ENCODE results near the gene OGG1. TPM values are rescaled to one million over a fixed set of nuclear protein-coding genes. Genes with fewer than 3 reads are reported as not detected.

The OGG1 gene
- total and polyA plus RNA-seq, 9 of the 15 experiments (the other 6 are each of a cell fraction or from before 2014, with no cell fraction given) = 6.6 to 33.0 (median 24.4) TPM

DNA sequence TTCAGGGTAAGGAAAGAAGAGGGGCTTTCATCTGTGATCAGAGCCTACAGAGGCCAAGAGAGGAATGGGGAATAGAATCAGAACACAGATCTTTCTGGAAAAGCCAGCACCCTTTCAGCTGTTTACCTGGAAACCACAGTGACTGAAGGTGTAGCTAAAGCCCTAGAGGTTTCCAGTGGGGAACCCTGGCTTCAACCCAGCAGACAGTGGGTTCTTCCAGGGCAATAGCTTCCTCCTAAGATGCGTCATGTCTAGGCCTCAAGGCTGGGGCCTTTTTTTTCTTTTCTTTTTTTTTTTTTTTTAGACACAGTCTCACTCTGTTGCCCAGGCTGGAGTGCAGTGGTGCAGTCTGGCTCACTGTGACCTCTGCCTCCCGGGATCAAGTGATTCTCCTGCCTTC is 49.2 kb upstream of the OGG1 start:
- Histone ChIP-seq H3K9me3 (replicated peaks; ENCODE audit: control insufficient read depth, insufficient read depth, low read depth, low read length) (no peaks in the 10 kb centered on the region), H3K9me1 (ENCODE audit: control insufficient read depth, insufficient read depth, low read length) (peaks cover 3% of the 10 kb centered on the region), H3K4me1 (replicated peaks in 1 of 2; ENCODE audit: control insufficient read depth in 2 of 2, insufficient read depth in 2 of 2, low read length in 2 of 2) (peaks cover 8 to 18% of the 10 kb centered on the region in 2 experiments; a peak in 4 of 5 replicates), H3K9ac (ENCODE audit: insufficient read depth in 1 of 2, low read depth in 2 of 2, low read length in 2 of 2) (no peak overlapping the region), H2AFZ (ENCODE audit: low read depth, low read length) (no peak overlapping the region), H3K79me2 (ENCODE audit: control insufficient read depth, insufficient read depth, low read length) (no peaks in the 10 kb centered on the region), H3K27ac (ENCODE audit: extremely low read depth, low read depth, low read length) (no peak overlapping the region), H3K4me2 (ENCODE audit: insufficient read depth, low read length) (no peak overlapping the region), H3K27me3 (ENCODE audit: control insufficient read depth in 2 of 2, insufficient read depth in 2 of 2, low read length in 2 of 2) (no peaks in the 10 kb centered on the region), H3K4me3 (no peak overlapping the region), H4K20me1 (replicated peaks; ENCODE audit: control insufficient read depth, insufficient read depth, low read length) (no peaks in the 10 kb centered on the region), H3K36me3 (ENCODE audit: control insufficient read depth, insufficient read depth, low read length) (peaks cover 30% of the 10 kb centered on the region; the same call in 2 of the 3 replicates)
- TF ChIP-seq FOSL1 (tag; conservative IDR thresholded peaks at IDR 0.05) (no peak), KAT2B (IDR thresholded peaks at IDR 0.05; ENCODE audit: low read depth, low read length) (no peak), MYNN (IDR thresholded peaks at IDR 0.05) (no peak), MYNN (CRISPR knock-in tag; IDR thresholded peaks at IDR 0.05) (no peak), SP2 (IDR thresholded peaks at IDR 0.05; ENCODE audit: extremely low read depth, low read depth, low read length, poor library complexity, severe bottlenecking) (no peak), GATA2 (CRISPR knock-in tag; IDR thresholded peaks at IDR 0.05) (no peak), EHMT2 (IDR thresholded peaks at IDR 0.05) (no peak), CGGBP1 (CRISPR knock-in tag; IDR thresholded peaks at IDR 0.05) (no peak), ZNF398 (CRISPR knock-in tag; IDR thresholded peaks at IDR 0.05) (no peak), ZNF431 (CRISPR knock-in tag; IDR thresholded peaks at IDR 0.05) (no peak), POLR2A (conservative IDR thresholded peaks at IDR 0.05) (no peak), ZNF197 (CRISPR knock-in tag; IDR thresholded peaks at IDR 0.05; ENCODE audit: low read depth) (no peak)
- TF ChIP-seq, protein P1, sequence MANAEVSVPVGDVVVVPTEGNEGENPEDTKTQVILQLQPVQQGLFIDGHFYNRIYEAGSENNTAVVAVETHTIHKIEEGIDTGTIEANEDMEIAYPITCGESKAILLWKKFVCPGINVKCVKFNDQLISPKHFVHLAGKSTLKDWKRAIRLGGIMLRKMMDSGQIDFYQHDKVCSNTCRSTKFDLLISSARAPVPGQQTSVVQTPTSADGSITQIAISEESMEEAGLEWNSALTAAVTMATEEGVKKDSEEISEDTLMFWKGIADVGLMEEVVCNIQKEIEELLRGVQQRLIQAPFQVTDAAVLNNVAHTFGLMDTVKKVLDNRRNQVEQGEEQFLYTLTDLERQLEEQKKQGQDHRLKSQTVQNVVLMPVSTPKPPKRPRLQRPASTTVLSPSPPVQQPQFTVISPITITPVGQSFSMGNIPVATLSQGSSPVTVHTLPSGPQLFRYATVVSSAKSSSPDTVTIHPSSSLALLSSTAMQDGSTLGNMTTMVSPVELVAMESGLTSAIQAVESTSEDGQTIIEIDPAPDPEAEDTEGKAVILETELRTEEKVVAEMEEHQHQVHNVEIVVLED (CRISPR knock-in tag; IDR thresholded peaks at IDR 0.05) = no peak
- DNase-seq (ENCODE audit: extremely low read depth in 1 of 4, low spot score in 3 of 4) (no peak), FAIRE-seq (no peak), ATAC-seq (no peak)
- in situ Hi-C loops (cut with MboI) (no loop called here), intact Hi-C loops (cut with micrococcal nuclease) (no loop called here)
- ChIA-PET CTCF (ENCODE audit: low intra/inter-chr PET ratio) (no interaction called here), POLR2A (interaction anchor here (0.6 to 1.0 kb wide), 4 partner anchors 8 to 305 kb away, joined by 3 to 4 read pairs (median 4); no protein-coding TSS in a partner anchor)
- no TSS peak for BruUV-seq (replicated peaks)
- 89% methylated on average over 2 of the region's 2 CpGs for WGBS (ENCODE audit: insufficient coverage, low coverage, missing lambda C conversion rate)
